COLO668 (cell line): ENCODE results near the gene ZFP36L1.

ENCODE experiments used
- DNase-seq: peaks from one replicate; lab custom pipeline; 2025; ENCODE audit not compliant: unreplicated experiment; lab: John Stamatoyannopoulos, UW

Gene ZFP36L1, protein sequence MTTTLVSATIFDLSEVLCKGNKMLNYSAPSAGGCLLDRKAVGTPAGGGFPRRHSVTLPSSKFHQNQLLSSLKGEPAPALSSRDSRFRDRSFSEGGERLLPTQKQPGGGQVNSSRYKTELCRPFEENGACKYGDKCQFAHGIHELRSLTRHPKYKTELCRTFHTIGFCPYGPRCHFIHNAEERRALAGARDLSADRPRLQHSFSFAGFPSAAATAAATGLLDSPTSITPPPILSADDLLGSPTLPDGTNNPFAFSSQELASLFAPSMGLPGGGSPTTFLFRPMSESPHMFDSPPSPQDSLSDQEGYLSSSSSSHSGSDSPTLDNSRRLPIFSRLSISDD

DNA sequence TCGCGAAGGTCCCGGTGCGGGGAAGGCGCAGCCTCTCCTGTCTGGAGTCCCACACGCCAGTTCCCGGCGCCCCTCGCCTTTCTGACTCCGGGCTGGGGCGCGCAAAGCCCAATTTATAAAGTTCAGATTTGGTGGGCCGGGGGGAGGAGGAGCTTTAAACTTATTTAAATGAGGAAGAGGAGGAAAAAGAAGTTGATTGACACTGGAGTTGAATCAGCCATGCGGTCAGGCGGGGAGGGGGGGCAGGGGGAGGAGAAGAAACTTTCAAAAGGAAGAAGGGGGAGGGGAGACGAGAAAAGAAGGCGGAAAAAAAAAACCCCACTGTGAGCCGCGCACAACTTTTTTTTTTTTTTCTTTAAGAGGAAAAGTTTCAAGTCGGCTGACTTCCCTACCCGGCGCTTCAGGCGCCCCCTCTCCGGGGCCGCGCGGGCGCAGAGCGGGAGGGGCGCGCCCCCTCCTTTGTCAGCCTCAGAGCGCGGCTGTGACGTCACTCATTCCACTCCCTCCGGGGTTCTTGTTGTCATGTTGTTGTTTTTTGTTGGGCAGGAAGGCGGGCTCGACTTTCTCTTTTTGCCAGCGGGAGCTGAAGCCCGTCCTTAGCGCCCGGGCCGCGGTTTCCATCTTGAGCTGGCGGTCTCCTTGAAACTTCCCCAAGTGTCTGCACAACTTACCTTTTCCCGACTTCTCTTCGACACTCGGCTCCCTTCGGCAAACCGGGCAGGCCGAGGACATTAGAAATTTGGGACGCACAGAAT lies at the start of gene ZFP36L1:
ZFP36L1 (minus strand) TSS at position 89 of the 755 bp plus-strand sequence. CDS start 129 bp downstream, outside the sequence.
- peak; percentile 92 for DNase-seq

DNA sequence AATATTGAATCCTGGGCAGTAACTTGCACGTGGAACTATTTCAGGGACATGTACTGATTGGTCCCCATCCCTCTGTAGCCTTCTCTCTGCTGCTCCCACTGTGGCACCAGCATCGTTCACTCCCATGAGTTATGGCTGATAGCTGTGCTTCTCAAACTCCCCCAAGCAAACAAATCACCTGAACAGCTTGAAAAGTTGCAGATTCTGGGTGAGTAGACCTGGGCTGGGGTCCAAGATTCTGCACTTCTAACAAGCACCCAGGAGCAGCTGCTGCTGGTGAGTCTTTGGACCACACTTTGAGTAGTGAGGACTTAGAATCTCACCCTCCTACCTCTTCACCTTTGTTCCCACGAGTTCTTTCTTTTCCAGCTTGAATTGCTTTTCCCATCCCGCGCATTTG lies 49.4 kb upstream of the ZFP36L1 start:
- no peak for DNase-seq

DNA sequence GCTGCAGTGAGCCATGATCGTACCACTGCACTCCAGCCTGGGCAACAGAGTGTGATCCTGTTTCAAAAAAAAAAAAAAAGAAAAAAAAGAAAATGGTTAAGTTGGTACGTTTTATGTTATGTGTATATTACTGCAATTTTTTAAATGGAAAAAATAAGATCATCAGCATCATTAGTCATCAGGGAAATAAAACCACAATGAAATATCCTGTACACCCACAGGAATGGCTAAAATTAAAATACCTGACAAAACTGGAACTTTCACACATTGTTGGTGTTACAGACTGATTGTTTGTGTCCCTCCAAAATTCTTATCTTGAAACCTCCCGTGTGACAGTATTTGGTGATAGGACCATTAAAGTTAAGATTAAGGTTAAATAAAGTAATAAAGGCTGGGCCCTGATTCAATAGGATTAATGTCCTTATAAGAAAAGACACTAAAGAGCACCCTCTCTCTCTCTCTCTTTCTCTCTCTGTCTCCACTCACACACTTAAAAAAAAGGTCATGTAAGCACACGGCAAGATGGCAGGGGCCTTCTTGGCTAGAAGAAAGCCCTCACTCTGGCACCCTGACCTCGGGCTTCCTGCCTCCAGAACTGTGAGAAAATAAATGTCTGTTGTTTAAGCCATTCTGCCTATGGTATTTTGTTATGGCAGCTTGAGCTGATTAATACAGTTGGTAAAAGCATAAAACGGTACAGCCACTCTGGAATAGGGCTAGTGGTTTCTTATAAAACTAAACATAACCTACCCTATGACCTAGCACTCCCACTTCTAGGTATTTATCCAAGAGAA lies 48.3 kb upstream of the ZFP36L1 start:
- no peak for DNase-seq

DNA sequence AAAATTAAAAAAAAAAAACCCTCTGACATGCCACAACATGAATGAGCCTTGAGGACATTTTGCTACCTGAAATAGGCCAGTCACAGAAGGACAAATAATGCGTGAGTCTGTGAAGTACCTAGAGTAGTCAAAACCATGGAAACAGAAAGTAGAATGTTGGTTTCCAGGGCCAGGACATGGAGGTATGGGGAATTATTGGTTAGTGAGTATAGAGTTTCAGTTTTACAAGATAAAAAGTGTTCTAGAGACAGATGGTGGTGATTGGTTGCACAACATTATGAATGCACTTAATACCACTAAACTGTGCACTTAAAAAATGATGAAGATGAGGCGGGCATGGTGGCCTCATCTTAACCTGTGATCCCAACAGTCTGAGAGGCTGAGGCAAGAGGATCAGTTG lies 47.6 kb upstream of the ZFP36L1 start:
- DNase-seq: no peak

DNA sequence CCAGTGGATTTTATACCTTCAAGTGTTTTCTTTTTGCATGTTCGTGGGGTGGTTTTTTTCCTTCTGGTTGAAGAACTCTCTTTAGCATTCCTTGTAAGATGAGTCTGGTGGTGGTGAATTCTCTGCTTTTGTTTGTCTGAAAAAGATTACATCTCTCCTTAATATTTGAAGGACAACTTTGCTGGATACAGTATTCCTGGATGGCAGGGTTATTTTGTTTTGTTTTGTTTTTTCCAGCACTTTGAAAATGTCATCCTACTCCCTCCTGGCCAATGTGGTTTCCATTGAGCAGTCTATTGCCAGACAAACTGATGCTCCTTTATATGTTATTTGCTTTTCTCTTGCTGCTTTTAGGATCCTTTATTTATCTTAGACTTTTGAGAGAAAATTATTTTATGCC lies 43.2 kb upstream of the ZFP36L1 start:
- DNase-seq: no peak

DNA sequence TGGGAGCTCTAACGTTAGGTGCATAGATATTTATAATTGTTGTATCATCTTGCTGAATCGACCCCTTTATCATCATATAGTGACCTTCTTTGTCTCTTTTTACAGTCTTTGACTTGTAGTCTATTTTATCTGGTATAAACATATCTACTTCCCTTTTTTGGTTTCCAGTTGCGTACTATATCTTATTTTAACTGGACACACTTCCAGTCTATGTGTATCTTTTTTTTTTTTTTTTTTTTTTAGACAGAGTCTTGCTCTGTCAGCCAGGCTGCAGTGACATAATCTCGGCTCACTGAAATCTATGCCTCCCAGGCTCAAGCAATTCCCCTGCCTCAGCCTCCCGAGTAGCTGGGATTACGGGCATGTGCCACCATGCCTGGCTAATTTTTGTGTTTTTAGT lies 41.9 kb upstream of the ZFP36L1 start:
- DNase-seq: no peak

DNA sequence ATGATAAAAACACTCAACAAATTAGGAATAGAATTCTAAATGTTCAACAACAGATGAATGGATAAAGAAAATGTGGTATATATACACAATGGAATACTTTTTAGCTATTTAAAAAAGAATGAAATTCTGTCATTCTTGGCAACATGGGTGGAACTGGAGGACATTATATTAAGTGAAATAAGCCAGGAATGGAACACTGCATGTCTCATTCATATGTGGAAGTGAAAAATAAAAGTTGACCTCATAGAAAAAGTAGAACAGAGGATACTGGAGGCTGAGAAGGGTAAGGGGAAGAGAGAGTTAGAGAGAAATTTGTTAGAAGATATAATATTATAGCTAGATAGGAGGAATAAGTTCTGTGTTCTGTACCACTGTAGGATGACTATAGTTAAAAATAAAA lies 35.8 kb upstream of the ZFP36L1 start:
- no peak for DNase-seq

DNA sequence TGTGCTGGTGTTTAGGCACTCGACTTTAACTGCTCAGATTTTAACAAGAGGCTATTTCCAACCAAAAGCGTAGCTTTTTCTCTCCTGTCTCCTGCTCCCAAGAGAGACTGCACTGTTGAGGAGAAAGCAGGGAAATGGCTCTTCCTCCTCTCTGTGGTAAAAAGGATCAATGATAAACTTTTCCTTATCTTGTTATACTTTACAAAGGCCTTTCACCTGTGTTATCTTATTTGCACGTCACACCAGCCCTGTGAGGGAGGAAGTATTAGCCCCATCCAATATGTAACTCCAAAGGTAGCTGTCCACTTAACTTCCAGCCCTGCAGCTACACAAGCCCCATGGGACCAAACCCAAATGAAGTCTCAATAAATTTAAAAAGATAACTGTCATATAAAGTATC lies 32.9 kb upstream of the ZFP36L1 start:
- no peak for DNase-seq

DNA sequence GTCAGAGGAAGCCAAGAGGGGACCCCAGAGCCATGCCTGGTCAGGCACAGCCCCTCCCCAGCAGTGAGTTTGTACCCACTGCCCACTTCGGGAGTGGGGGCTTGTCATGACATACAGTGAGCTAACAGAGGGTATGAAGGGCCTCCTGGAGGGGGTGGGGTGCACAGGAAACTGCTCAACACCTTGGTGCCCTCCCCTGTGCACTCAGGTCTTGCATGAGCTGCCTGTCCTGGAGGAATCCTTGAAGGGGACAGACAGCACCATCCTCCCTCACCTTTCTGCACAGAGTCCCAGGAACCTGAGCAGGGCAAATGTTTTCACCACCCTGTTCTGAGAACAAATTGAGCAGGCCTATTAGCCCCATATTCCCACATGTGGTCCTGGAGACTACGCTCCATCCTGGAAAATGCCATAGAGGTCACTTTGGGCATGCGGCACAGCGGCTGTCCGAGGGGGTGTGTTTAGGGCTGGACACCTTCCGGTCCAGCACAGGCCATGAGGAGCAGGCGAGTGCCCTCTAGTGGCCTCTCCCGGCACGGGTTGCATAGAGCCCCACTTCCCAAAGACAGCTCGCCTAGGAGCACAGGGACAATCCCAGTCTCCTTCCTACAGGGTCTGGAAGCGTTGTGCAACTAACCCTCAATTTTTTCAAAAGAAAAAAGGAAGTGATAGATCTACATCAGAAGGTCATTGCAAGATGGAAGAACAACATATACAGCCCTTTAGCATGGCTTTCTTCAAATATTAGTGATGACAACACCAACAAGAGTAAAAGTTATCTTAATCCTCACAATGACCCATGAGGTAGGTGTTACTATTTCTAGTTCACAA lies 31.9 kb upstream of the ZFP36L1 start:
- peak; percentile 79 for DNase-seq

DNA sequence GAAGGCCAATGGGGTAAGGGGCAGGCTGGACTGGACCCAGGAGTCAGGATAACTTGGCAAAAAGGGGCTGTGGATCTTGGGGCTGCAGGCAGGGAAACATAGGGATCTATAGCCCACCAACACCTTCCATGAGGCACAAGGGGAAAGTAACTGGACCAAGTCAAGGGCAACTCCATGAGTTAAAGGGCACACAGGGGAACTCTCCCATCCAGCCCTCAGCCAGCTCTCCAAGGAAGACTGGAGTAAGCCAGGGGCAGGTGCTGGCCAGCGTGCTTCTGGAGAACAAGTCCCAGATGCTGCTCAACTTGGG lies 31.3 kb upstream of the ZFP36L1 start:
- no peak for DNase-seq

DNA sequence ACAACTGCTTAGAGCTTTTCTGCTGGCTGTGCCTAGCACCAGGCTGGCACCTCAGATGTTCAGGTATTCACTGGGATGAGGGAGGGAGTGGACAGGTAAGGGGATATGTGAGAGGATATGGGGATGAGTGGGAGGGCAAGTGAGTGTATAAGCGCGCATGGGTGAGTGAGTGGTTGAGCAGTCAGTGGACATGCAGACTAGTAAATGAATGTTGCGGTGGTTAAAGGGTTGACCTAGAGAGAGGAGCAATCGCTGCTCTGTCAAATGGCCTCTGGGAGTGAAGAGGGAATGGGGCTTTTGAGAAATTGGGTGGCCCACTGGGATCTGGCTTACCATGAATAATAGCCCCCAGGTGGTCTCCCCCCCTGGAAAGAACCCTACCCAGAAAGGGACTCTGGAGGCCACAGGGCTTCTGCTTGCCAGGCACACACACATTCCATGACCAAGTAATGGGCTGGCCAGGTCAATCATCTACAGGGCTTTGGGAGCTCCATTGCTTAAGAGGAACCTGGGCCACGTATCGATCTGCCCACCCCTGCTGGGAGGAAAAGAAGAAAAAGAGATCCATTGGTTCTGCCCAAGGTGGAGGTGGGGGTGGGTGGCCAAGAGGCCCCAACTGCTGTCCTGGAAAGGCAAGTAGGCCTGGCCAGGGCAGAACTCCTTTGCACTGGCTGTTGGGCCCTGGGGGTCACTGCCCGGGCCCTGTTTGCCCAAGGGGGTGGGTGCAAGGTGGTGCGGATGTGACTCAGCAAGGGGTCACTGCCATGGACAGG lies 30.8 kb upstream of the ZFP36L1 start:
- no peak for DNase-seq

DNA sequence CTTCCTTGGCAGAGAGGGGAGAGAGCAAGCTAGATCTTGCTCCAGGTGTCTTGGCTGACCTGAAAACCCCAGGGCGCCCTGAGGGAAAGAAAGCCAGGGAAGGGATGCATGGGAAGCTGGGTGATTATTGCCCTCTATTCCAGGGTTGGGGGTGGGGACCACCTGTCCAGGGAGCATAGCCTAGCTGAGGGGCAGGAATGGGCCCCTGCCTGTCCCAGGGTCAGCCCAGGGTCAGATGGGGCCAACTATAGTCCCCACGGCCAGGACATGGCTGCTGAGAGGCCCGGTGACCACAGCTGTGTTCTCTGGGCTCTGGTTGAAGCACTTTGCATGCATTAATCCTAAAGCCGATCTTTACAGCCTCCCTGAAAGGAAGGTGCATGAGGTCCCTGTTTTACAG lies 30.1 kb upstream of the ZFP36L1 start:
- no peak for DNase-seq

DNA sequence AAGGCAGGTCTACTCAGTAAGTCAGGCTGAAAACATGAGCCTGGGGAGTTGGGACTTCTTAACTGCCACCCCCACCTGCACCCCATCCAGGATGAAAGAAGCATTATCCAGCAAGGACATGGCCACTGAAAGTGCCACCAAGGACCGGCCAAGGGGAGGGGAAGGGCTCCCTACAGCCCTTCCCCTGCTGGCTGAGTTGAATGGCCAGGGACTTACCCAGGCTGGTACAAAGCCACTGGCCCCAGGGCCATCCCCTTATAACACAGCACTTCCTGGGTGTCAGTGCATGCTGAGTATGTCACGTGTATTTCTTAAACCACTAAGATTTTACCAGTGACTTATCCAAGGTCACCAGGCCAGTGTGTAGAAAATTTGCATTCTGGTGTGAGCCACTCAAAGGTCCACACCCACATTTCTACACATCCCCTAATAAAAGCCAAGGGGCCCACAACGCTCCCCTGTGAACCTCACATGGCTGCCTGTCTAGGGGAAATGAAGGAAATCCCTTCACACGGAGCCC lies 29.3 kb upstream of the ZFP36L1 start:
- no peak for DNase-seq

DNA sequence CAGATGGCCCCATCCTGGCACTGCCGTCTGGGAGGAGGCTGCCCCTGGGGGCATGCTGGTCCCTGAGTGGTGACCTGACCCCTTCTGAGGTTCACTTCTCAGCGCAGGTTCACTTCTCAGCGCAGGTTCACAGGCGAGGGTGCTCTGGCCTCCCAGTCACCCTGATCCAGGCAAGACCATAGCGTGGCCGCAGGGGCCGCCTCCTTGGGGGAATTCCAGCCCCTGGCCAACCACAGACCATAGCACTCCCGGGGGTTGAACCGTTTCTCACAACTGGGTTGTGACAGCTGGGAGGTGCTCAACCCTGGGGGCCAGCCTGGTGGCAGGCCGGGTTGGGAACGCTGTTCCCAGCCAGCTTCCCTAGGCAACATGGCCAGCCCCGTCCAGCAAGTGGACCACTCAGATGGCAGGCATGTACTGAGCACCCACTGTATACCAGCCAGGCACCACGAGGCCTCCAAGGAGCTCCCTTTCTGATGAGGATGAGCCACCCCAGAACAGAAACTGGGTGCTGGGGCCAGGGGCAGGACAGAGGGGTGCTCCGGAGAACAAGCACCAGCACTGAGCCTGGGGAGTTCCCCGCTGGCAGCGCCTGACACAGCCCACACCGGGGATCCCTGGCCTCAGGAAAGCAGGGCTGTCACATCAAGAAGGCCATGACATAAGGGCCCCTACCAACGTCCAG lies 28.3 kb upstream of the ZFP36L1 start:
- DNase-seq: no peak

DNA sequence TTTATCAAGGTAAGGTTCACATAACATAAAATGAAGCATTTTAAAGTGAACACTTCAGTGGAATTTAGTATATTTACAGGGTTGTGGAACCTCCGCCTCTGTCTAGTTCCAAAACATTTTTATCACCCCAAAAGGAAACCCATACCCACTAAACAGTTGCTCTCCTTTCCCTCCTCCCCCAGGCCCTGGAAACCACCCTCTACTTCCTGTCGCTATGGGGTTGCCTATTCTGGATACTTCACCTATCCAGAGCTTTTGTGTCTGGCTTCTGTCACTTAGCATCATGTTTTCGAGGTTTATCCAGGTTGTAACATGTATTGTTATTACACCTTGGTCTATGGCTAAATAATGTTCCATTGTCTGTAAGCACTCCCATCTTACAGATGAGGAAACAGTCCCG lies 27.7 kb upstream of the ZFP36L1 start:
- no peak for DNase-seq

DNA sequence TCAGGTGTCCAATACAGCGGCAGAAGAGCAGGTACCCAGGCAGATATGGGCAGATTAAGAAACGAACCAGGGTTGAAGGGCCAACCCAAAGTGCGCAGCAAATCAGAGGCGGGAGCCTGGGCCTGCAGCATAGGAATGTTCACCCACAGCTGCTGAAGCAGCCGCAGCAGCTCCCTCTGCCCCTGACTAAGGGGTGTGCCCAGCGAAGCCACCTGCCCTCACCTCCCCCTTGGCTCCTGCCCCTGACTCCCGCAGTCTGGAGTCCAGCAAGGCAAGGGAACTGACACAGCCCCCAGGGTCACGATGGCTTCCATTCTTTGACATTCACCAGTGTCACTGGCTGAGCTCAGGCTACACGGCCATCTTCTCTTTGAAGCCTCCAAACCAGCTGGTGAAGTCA lies 27.3 kb upstream of the ZFP36L1 start:
- DNase-seq: no peak

DNA sequence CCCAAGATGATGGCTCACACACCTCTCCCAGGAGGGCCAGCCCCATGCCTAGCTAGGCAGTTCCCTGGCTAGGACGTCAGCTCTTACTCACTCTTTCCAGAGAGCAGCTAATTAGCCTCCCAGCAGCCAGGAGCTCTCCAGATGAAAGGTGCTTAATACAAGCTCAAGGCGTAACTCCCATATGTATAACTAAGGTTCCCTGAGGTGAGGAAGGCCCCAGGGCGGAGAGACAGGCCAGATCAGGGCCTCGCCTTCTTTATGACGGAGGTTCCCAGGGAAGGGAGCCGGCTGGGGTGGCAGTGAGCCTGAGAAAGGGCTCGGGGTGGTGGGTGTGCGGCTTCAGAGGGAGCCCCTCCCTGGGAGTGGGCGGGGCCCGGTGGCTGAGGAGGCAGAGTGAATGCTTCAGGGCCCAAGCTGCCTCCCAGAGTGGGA lies 26.4 kb upstream of the ZFP36L1 start:
- DNase-seq: no peak

DNA sequence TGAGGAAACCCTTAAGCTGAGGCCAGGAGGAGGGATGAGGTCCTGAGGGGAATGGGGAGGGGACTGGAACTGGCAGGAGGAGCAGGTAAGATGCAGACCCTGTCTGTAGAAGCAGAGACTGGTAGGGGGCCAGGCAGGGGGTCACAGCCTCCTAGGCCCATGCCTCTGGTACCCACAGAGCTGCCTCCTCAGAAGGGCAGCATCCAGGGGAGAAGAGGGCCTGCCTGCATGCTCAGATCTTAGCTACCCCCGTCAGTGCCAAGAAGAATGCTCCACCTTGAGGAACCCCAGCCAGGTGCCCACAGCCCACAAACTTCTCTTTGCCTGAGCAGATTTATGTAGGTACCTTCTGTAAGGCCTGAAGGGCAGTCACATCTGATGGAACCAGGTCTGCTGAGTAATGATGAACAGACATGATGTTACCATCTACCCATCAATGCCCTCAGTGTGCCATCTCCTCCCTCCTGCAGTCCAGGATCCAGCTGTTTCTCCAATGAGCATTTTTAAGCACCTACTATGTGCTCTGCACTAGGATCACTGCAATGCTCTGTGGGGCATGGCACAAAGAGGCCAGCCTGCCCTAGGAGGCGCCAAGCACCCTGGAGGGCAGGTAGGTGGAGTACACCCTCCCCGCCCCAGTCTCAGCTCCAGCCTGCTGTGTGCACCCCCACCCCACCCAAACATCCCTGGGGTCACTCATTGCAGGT lies 24.8 kb upstream of the ZFP36L1 start:
- DNase-seq: no peak

DNA sequence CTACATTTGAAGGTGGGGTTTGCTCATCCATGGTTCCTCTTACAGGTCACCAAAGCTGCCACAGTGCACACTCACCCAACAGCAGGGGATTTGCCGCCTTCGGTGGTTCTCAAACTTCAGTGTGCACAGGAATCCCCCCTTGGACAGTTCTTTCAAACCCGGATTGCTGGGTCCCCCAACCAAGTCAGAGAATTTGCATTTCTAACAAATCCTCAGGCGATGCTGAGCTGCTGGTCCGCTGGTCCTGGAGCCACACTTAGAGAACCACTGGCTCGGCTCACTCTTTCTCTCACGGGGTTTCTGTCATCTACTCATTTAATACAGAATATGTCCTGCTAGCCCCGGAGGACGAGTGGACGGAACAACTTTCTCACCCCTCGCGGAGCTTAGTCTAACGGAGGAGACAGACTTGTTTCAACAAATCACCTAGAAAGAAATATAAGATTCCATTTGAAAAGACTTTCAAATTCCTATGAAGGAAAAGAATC lies 24.1 kb upstream of the ZFP36L1 start:
- no peak for DNase-seq
